HG03139 (cell line): ENCODE measurements around the gene ANKRD36C.
"Not testable (repeated sequence)": the region's sequence is repeated elsewhere in the genome, so short reads cannot be mapped to it uniquely, and the experiment has no call there.

Experiments
- ATAC-seq: cut with Tn5 transposase; IDR thresholded peaks from one replicate; pipeline ENCODE4 v1.9.1; 2021; ENCODE audit not compliant: unreplicated experiment

The ANKRD36C gene

GRCh38 chr2:96008051-96008450, 16.4 kb upstream of the ANKRD36C start:
- not testable (repeated sequence) for ATAC-seq

- ATAC-seq = not testable (repeated sequence)
Observed at GRCh38 chr2:96006248-96006647, 14.6 kb upstream of the ANKRD36C start.

GRCh38 chr2:95992520-95993272, 1.1 kb upstream of the ANKRD36C start:
- peak; percentile 51 for ATAC-seq

- ATAC-seq = peak; percentile 38
Observed at GRCh38 chr2:95992102-95992501, 478 bp upstream of the ANKRD36C start.

GRCh38 chr2:95990884-95991283, 740 bp downstream of the ANKRD36C start:
- not testable (repeated sequence) for ATAC-seq

- ATAC-seq = not testable (repeated sequence)
Observed at GRCh38 chr2:95951662-95952061, 40.0 kb downstream of the ANKRD36C start.

- not testable (repeated sequence) for ATAC-seq
Observed at GRCh38 chr2:95948039-95948438, 43.6 kb downstream of the ANKRD36C start.

GRCh38 chr2:95939947-95940346, 51.7 kb downstream of the ANKRD36C start:
- not testable (repeated sequence) for ATAC-seq

- ATAC-seq = not testable (repeated sequence)
Observed at GRCh38 chr2:95930740-95931139, 60.9 kb downstream of the ANKRD36C start.

- ATAC-seq = not testable (repeated sequence)
Observed at GRCh38 chr2:95917007-95917406, 74.6 kb downstream of the ANKRD36C start.

- ATAC-seq = not testable (repeated sequence)
Observed at GRCh38 chr2:95915131-95915530, 76.5 kb downstream of the ANKRD36C start.

- ATAC-seq = not testable (repeated sequence)
Observed at GRCh38 chr2:95911431-95911830, 80.2 kb downstream of the ANKRD36C start.

- ATAC-seq = not testable (repeated sequence)
Observed at GRCh38 chr2:95894443-95894842, 97.2 kb downstream of the ANKRD36C start.

GRCh38 chr2:95867929-95868328, 123.7 kb downstream of the ANKRD36C start:
- not testable (repeated sequence) for ATAC-seq

- ATAC-seq = not testable (repeated sequence)
Observed at GRCh38 chr2:95867047-95867677, 124.5 kb downstream of the ANKRD36C start.

- not testable (repeated sequence) for ATAC-seq
Observed at GRCh38 chr2:95862121-95862520, 129.5 kb downstream of the ANKRD36C start.

GRCh38 chr2:95836151-95836550, 155.5 kb downstream of the ANKRD36C start:
- ATAC-seq = no peak

GRCh38 chr2:95834077-95835013, 157.3 kb downstream of the ANKRD36C start:
- not testable (repeated sequence) for ATAC-seq

- not testable (repeated sequence) for ATAC-seq
Observed at GRCh38 chr2:95824218-95824617, 167.4 kb downstream of the ANKRD36C start.

- ATAC-seq = not testable (repeated sequence)
Observed at GRCh38 chr2:95817521-95817920, 174.1 kb downstream of the ANKRD36C start.

- ATAC-seq = not testable (repeated sequence)
Observed at GRCh38 chr2:95813311-95813710, 178.3 kb downstream of the ANKRD36C start.
